Esophagus squamous epithelium (tissue), 5 donors: ENCODE results near the gene TULP1. TPM values are rescaled to one million over a fixed set of nuclear protein-coding genes. Genes with fewer than 3 reads are reported as not detected.

ENCODE experiments used
- DNase-seq: peaks from one replicate; lab custom pipeline; 2025; lab: John Stamatoyannopoulos, UW
- H3K27ac ChIP-seq, 4 donors: fragments of 200-600 bp; sonication (generic); one replicate each; pipeline ENCODE4 v1.5.1; 2016 to 2019; ENCODE audit warnings: mild to moderate bottlenecking in 1 of 4
- H3K27me3 ChIP-seq, 4 donors: fragments of 200-600 bp; sonication (generic); 1 replicate in 3 of 4; 2 replicates in 1 of 4; pipeline versions ENCODE4 v1.5.1 to v1.6.0; 2017 to 2021; ENCODE audit warnings: antibody characterized with exemption in 1 of 4
- H3K36me3 ChIP-seq, 3 donors: fragments of 200-600 bp; sonication (generic); one replicate each; pipeline ENCODE4 v1.5.1; 2016 to 2019
- H3K4me1 ChIP-seq, 3 donors: fragments of 200-600 bp; sonication (generic); one replicate each; pipeline ENCODE4 v1.5.1; 2017 to 2019
- H3K4me3 ChIP-seq, 4 donors: fragments of 200-600 bp; sonication (generic); 1 replicate in 3 of 4; 2 replicates in 1 of 4; pipeline ENCODE4 v1.5.1; 2016 to 2019; ENCODE audit warnings: mild to moderate bottlenecking in 2 of 4, moderate library complexity in 1 of 4
- H3K9me3 ChIP-seq, 3 donors: fragments of 200-600 bp; sonication (generic); one replicate each; pipeline ENCODE4 v1.5.1; 2016 to 2019
- POLR2A ChIP-seq, 4 donors: fragments of 450-650 bp; IDR thresholded peaks; one replicate each; pipeline ENCODE4 v1.6.1; 2017; ENCODE audit warnings: antibody characterized with exemption in 4 of 4, mild to moderate bottlenecking in 4 of 4, moderate library complexity in 3 of 4
- WGBS, 2 donors: methylation state at CpG; one replicate each; pipeline ENCODE4 v1.1.5; 2018; 5-methylcytosine and 5-hydroxymethylcytosine counted together
- intact Hi-C: fragments of 100-400 bp; cut with DNase I; formaldehyde crosslinking; loops from one replicate; pipeline ENCODE4 v1.15.0; 2022
- total RNA-seq, 4 donors: library from RNA; depleted of rRNA; stranded (reverse); fragments of >200 nt; gene quantifications; one replicate each; pipeline ENCODE4 v1.1.0, GENCODE V29; 2016
- TF ChIP-seq, protein P1 (sequence below), 6 experiments: fragments of 450-650 bp in 4 of 6; fragments of 200-600 bp in 2 of 6; sonication (generic) in 2 of 6; IDR thresholded peaks; one replicate each; pipeline ENCODE4 v1.5.1; 2016 to 2019; ENCODE audit warnings: antibody characterized with exemption in 6 of 6, mild to moderate bottlenecking in 4 of 6, moderate library complexity in 4 of 6
- donor health status: DM: yes; HTN: yes; CAD: no.

The TULP1 gene
- total RNA-seq, 4 donors from 2014 or later, result not detected

DNA sequence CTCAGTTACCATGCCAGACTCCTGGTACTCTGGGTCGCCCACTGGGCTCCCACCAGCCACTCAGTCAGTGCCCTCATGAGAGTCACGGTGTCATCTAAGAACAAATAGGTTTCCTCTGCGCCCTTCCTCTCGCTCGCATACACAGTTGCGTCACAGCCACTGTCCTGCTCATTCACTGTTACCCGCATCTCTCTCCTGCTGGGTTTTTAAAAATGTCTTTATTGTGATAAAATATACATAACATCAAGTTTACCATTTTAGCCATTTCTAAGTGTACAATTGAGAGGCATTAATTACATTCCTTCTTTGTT is 19.8 kb downstream of the TULP1 start:
- H3K27me3 ChIP-seq, result peaks cover 0 to 17% (median 0%) of the 10 kb centered on the region in 4 donors
- peaks cover 0 to 4% (median 0%) of the 10 kb centered on the region in 3 donors for H3K36me3 ChIP-seq
- peak overlapping the region; percentile 95 to 99 (median 98) for H3K27ac ChIP-seq
- no peak overlapping the region for H3K4me3 ChIP-seq
- WGBS, 2 donors, result 67 to 82% methylated on average over 6 to 7 of the region's 7 CpGs
- no peaks in the 10 kb centered on the region for H3K9me3 ChIP-seq
- DNase-seq, result no peak
- TF ChIP-seq POLR2A (IDR thresholded peaks at IDR 0.05), result no peak
- TF ChIP-seq, protein P1, sequence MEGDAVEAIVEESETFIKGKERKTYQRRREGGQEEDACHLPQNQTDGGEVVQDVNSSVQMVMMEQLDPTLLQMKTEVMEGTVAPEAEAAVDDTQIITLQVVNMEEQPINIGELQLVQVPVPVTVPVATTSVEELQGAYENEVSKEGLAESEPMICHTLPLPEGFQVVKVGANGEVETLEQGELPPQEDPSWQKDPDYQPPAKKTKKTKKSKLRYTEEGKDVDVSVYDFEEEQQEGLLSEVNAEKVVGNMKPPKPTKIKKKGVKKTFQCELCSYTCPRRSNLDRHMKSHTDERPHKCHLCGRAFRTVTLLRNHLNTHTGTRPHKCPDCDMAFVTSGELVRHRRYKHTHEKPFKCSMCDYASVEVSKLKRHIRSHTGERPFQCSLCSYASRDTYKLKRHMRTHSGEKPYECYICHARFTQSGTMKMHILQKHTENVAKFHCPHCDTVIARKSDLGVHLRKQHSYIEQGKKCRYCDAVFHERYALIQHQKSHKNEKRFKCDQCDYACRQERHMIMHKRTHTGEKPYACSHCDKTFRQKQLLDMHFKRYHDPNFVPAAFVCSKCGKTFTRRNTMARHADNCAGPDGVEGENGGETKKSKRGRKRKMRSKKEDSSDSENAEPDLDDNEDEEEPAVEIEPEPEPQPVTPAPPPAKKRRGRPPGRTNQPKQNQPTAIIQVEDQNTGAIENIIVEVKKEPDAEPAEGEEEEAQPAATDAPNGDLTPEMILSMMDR (IDR thresholded peaks at IDR 0.05), result no peak
- intact Hi-C loops, result no loop called here
- peaks cover 65 to 89% (median 66%) of the 10 kb centered on the region in 3 donors for H3K4me1 ChIP-seq

DNA sequence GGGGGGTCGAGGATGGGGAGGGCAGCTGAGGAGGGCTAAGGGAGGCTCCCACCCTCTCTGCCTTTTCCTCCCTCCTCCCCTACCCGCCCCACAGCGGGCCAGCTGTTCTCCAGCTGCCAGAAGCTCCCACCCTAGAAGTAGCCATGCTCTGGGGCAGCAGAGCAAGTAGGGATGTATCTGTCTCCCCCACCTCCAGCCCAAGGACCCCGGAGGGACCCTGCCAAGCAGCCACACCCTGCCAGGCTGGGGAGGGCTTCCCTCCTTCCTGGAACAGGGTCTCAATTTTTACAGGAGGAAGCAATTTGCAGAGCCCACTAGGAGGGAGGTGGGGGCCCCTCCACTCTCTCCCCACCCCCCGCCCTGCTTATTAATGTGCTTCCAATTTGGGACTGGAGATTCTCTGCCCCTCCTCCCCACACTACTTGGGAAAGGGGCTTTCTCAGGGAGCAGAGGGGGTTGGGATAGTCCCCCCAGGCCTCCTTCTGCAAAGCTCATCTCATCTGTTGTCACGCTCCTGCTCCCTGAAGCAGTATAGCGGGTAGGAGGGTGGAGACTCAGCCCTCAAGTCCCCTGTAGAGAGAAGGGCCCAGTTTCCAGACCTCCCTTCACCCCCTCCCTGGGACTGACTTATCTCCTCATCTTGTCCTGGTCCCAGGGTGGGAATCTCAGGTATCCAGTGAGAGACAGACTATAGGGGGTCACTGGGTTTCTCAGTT is 20.3 kb downstream of the TULP1 start:
- Histone ChIP-seq H3K27ac (peak overlapping the region; percentile 95 to 99 (median 97)), H3K4me3 (peak overlapping the region in 2 of 4 donors; percentile 1 to 21)
- WGBS, 2 donors, result 41 to 42% methylated on average over 3 to 7 of the region's 7 CpGs

DNA sequence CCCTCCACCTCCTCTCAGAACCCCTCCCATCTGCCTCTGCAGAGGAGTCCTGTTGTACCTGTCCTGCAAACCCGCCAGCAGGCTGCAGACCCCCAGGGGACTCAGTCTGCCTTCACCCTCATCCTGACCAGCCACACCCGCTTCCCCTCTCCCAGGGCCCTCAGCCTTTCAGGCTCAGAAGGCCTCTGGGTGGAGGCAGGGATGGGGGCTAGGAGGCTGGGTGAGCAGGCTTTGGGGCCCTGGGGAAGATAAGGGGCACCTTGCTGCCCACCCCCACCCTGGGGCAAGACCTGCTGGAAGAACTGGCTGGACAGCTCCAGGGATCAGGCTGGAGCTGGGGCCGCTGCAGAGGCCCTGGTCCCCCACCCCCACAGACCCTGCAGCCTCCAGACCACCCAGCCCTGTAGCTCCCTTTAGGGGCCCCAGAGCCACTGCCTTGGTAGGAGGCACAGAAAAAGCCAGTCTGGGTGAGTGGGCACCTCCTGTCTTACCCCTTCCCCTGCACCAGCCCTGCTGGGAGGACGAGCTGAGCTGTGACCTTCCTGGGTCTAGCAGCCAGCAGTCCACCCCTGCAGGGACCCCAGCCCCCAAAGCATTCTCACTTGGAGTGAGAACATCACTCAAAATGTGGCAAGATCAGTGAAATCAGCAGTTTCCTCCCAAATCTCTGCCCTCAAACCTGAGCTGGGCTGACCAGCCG is 21.0 kb downstream of the TULP1 start:
- TF ChIP-seq, protein P1 (IDR thresholded peaks at IDR 0.05), result no peak
- no peak for TF ChIP-seq POLR2A (IDR thresholded peaks at IDR 0.05)
- DNase-seq, result no peak
- Histone ChIP-seq H3K4me3 (peak overlapping the region in 3 of 4 donors; percentile 1 to 21 (median 1)), H3K9me3 (no peaks in the 10 kb centered on the region), H3K27me3 (peaks cover 0 to 10% (median 0%) of the 10 kb centered on the region in 4 donors), H3K36me3 (peaks cover 0 to 4% (median 0%) of the 10 kb centered on the region in 3 donors), H3K4me1 (peaks cover 73 to 94% (median 76%) of the 10 kb centered on the region in 3 donors), H3K27ac (peak overlapping the region; percentile 95 to 99 (median 97))
- 0 to 32% methylated on average over 1 to 3 of the region's 5 CpGs for WGBS, 2 donors
- intact Hi-C loops, result no loop called here

More for the DNA sequence above, 20.3 kb downstream of the TULP1 start:
- TF ChIP-seq, protein P1 (IDR thresholded peaks at IDR 0.05), result no peak
- TF ChIP-seq POLR2A (IDR thresholded peaks at IDR 0.05), result no peak
- no peaks in the 10 kb centered on the region for H3K9me3 ChIP-seq
- H3K36me3 ChIP-seq, result peaks cover 0 to 4% (median 0%) of the 10 kb centered on the region in 3 donors
- DNase-seq, result no peak
- intact Hi-C loops, result no loop called here
- H3K4me1 ChIP-seq, result peaks cover 67 to 89% (median 69%) of the 10 kb centered on the region in 3 donors
- H3K27me3 ChIP-seq, result peaks cover 0 to 12% (median 0%) of the 10 kb centered on the region in 4 donors

DNA sequence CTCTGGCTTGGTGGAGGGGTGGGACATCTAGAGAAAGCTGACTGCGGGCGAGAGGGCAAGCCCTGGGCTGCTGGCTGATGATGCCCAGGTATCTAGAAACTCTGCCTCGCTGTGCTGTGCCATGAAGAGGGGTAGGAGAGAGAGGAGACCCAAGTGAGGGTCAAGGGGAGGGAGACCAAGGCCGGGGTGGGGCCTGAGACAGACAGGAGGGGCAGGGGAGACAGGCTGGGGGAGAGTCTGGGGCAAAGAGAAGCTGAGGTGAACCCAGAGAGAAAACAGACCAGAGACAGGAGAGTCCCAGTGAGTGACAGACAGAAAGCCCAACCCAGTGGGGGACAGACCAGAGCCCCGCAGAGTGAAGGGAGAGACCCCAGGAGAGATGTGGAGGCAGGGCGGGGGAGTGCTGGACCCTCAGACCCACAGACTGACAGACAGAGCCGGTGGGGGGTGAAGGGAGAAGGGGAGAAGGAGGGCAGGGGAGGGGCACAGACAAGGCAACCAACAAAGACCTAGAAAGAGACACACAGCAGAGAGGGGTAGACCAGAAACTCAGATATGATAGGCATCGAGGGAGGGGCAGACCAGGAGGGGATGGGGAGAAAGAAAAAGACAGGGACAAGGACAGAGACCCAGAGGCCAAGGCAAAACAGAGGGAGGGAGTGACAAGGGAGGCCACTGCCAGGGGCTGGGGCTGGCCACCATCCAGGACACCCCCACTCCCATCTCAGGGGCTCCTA is 21.7 kb downstream of the TULP1 start:
- WGBS, 2 donors, result 47 to 57% methylated on average over 5 to 8 of the region's 8 CpGs
- Histone ChIP-seq H3K27ac (peak overlapping the region; percentile 95 to 99 (median 97)), H3K4me3 (peak overlapping the region in 3 of 4 donors; percentile 23 to 48 (median 25)), H3K4me1 (peaks cover 78 to 100% (median 83%) of the 10 kb centered on the region in 3 donors), H3K27me3 (peaks cover 0 to 5% (median 0%) of the 10 kb centered on the region in 4 donors), H3K36me3 (peaks cover 0 to 4% (median 0%) of the 10 kb centered on the region in 3 donors), H3K9me3 (no peaks in the 10 kb centered on the region)
- no peak for DNase-seq
- intact Hi-C loops, result no loop called here
- TF ChIP-seq, protein P1 (IDR thresholded peaks at IDR 0.05), result no peak
- no peak for TF ChIP-seq POLR2A (IDR thresholded peaks at IDR 0.05)
